Left lung (tissue), 10 donors: Measurements from ENCODE around the gene SNX14. TPM values are rescaled to one million over a fixed set of nuclear protein-coding genes. Genes with fewer than 3 reads are reported as not detected.

Source experiments
- ATAC-seq: fragments of 200-7000 bp; cut with Tn5 transposase; one replicate; pipeline ENCODE4 v1.9.1; 2020; ENCODE audit warnings: moderate library complexity
- DNase-seq, 4 donors: peaks; one replicate each; pipeline ENCODE4 v3.0.0-alpha.2; 2013 to 2020
- H3K27ac ChIP-seq, 2 donors: fragments of 200-600 bp; sonication (generic) in 1 of 2; one replicate each; pipeline versions ENCODE4 v1.5.0 to v1.8.0; 2020 to 2021
- H3K27me3 ChIP-seq, 2 donors: fragments of 200-600 bp; sonication (generic) in 1 of 2; one replicate each; pipeline versions ENCODE4 v1.5.0 to v1.8.0; 2020 to 2021
- H3K36me3 ChIP-seq, 2 donors: fragments of 200-600 bp; sonication (generic) in 1 of 2; one replicate each; pipeline versions ENCODE4 v1.5.0 to v1.8.0; 2020 to 2021
- H3K4me1 ChIP-seq, 2 donors: fragments of 200-600 bp; one replicate each; pipeline ENCODE4 v1.8.0; 2021
- H3K4me3 ChIP-seq, 2 donors: fragments of 200-600 bp; sonication (generic) in 1 of 2; one replicate each; pipeline versions ENCODE4 v1.5.0 to v1.8.0; 2020 to 2021; ENCODE audit warnings: mild to moderate bottlenecking in 1 of 2
- H3K9me3 ChIP-seq, 2 donors: fragments of 200-600 bp; sonication (generic) in 1 of 2; one replicate each; pipeline versions ENCODE4 v1.5.0 to v1.8.0; 2020 to 2021
- intact Hi-C, 2 donors: fragments of 100-400 bp; cut with DNase I; formaldehyde crosslinking; loops; one replicate each; pipeline versions ENCODE4 v1.11.2 to v1.14.2; 2022
- polyA plus RNA-seq, 6 donors: library from polyadenylated mRNA; unstranded; fragments of 120-200 nt; gene quantifications; one replicate each; pipeline ENCODE4 v1.2.1, GENCODE V29; 2013; ENCODE audit not compliant: insufficient read length in 6 of 6
- total RNA-seq, 2 donors: library from RNA; stranded (reverse); fragmentation: NEBNext Ultra II Directional; extraction: Animal tissue kit (Norgen Biotek cat#: 25700); gene quantifications; one replicate each; pipeline ENCODE4 v1.2.1, GENCODE V29; 2021
- TF ChIP-seq, protein P1 (sequence below), 2 donors: fragments of 200-600 bp; sonication (generic) in 1 of 2; IDR thresholded peaks; one replicate each; pipeline versions ENCODE4 v1.5.0 to v1.8.0; 2021; ENCODE audit warnings: antibody characterized with exemption in 2 of 2
- donor health status: DM: no; HTN: yes; CAD: no.
- donor health status: DM: no; HTN: no; CAD: no.

SNX14 gene
- total and polyA plus RNA-seq, 8 donors = 79.9 to 150 (median 125) TPM

DNA sequence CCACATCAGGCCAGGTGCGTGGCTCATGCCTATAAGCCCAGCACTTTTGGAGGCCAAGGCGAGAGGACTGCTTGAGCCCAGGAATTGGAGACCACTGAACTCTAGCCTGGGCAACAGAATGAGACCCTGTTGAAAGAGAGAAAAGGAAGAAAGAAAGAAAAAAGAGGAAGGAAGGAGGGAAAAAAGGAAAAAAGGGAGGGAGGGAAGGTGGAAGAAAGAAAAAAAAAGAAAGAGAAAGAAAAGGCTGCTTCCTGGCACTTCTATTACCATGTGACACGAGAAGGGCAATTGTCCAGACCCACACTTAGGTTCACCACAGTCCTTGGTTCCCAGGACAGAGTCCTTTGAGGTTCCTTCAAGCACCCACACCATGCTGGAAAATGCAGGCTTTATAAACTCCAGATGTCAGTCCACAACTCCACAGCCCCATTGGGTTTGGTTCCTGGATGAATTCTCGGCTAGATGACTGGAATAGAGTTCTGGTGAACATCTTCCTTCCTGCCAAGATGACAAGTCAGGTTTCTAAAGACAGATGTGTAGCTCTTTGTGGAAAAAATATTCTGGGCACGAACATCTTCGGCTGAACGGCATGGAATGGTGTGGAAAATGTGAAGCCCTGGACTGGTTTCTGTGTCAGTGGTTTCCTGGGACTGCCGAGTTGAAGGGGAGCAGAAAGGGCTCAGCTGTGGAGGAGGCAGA is 111.3 kb downstream of the SNX14 start:
- Histone ChIP-seq H3K27me3 (no peaks in the 10 kb centered on the region), H3K36me3 (no peaks in the 10 kb centered on the region), H3K9me3 (no peaks in the 10 kb centered on the region), H3K27ac (no peak overlapping the region), H3K4me1 (no peaks in the 10 kb centered on the region), H3K4me3 (no peak overlapping the region)
- no peak for DNase-seq
- TF ChIP-seq, protein P1, sequence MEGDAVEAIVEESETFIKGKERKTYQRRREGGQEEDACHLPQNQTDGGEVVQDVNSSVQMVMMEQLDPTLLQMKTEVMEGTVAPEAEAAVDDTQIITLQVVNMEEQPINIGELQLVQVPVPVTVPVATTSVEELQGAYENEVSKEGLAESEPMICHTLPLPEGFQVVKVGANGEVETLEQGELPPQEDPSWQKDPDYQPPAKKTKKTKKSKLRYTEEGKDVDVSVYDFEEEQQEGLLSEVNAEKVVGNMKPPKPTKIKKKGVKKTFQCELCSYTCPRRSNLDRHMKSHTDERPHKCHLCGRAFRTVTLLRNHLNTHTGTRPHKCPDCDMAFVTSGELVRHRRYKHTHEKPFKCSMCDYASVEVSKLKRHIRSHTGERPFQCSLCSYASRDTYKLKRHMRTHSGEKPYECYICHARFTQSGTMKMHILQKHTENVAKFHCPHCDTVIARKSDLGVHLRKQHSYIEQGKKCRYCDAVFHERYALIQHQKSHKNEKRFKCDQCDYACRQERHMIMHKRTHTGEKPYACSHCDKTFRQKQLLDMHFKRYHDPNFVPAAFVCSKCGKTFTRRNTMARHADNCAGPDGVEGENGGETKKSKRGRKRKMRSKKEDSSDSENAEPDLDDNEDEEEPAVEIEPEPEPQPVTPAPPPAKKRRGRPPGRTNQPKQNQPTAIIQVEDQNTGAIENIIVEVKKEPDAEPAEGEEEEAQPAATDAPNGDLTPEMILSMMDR (IDR thresholded peaks at IDR 0.05) = no peak
- peak; percentile 32 for ATAC-seq
- intact Hi-C loops = loop anchor here in 1 of 2 donors (5.0 kb wide), 1 partner anchor 125 kb away; no protein-coding TSS in a partner anchor

DNA sequence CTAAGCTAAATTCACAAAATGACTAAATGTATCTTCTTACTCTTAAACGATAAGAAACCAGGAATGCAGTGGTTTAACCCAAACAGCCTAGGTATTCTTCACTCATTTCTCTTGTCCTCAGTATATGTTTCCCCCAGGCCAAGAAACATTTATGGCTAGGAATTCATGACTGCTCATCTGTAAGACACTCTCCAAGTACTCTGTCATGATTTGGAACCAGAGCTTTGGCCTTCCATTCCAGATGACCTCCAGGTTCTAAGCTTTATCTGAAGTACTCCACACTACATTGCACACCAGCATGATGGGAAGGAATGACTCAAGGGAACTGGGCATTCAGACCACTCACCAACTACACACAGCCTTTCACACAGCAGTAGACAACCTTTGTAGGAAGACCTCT is 114.5 kb downstream of the SNX14 start:
- H3K27me3 ChIP-seq = no peaks in the 10 kb centered on the region
- intact Hi-C loops = loop anchor here in 1 of 2 donors (10.0 kb wide), 1 partner anchor 124 kb away; no protein-coding TSS in a partner anchor
- no peak overlapping the region for H3K4me3 ChIP-seq
- ATAC-seq = no peak
- no peaks in the 10 kb centered on the region for H3K36me3 ChIP-seq
- TF ChIP-seq, protein P1 (IDR thresholded peaks at IDR 0.05) = no peak
- no peaks in the 10 kb centered on the region for H3K4me1 ChIP-seq
- H3K9me3 ChIP-seq = peaks cover 0 to 5% of the 10 kb centered on the region in 2 donors
- no peak for DNase-seq
- no peak overlapping the region for H3K27ac ChIP-seq

- no peaks in the 10 kb centered on the region for H3K4me1 ChIP-seq
- TF ChIP-seq, protein P1 (IDR thresholded peaks at IDR 0.05) = no peak
- ATAC-seq (no peak), DNase-seq (no peak)
- no peak overlapping the region for H3K27ac ChIP-seq
- H3K27me3 ChIP-seq = no peaks in the 10 kb centered on the region
- intact Hi-C loops = loop anchor here in 1 of 2 donors (10.0 kb wide), 1 partner anchor 122 kb away; no protein-coding TSS in a partner anchor
- H3K36me3 ChIP-seq = no peaks in the 10 kb centered on the region
- peaks cover 0 to 5% of the 10 kb centered on the region in 2 donors for H3K9me3 ChIP-seq
- no peak overlapping the region for H3K4me3 ChIP-seq
These were observed 117.1 kb downstream of the SNX14 start for GRCh38 chr6:85476532-85476931.

- TF ChIP-seq, protein P1 (IDR thresholded peaks at IDR 0.05) = no peak
- H3K4me3 ChIP-seq = no peak overlapping the region
- DNase-seq (no peak), ATAC-seq (no peak)
- intact Hi-C loops = loop anchor here in 1 of 2 donors (10.0 kb wide), 1 partner anchor 119 kb away; no protein-coding TSS in a partner anchor
- H3K4me1 ChIP-seq = no peaks in the 10 kb centered on the region
- no peaks in the 10 kb centered on the region for H3K27me3 ChIP-seq
- no peaks in the 10 kb centered on the region for H3K36me3 ChIP-seq
- H3K27ac ChIP-seq = no peak overlapping the region
- peaks cover 0 to 5% of the 10 kb centered on the region in 2 donors for H3K9me3 ChIP-seq
These were observed 119.9 kb downstream of the SNX14 start for GRCh38 chr6:85473748-85474147.

DNA sequence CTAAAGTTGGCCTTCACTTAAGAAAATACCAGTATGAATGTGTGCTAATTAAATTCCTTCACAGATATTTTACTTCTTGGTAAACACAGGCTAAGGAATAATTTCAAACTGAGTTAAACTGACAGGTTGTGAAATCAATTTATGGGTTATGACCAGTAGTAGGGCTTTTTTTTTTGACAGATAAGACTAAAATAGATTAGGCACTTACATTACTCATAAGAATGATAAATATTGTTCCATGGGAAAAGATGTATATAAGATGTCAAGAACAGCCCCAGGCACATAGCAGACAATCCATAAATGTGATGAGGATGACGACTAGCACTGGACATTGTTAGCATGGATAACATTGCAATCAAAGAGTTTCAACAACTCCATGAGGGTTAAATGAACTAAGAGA is 120.9 kb downstream of the SNX14 start:
- no peak overlapping the region for H3K27ac ChIP-seq
- no peaks in the 10 kb centered on the region for H3K36me3 ChIP-seq
- no peak overlapping the region for H3K4me3 ChIP-seq
- intact Hi-C loops = loop anchor here in 1 of 2 donors (10.0 kb wide), 1 partner anchor 118 kb away; no protein-coding TSS in a partner anchor
- no peaks in the 10 kb centered on the region for H3K27me3 ChIP-seq
- no peaks in the 10 kb centered on the region for H3K4me1 ChIP-seq
- DNase-seq (no peak), ATAC-seq (no peak)
- H3K9me3 ChIP-seq = peaks cover 0 to 5% of the 10 kb centered on the region in 2 donors
- TF ChIP-seq, protein P1 (IDR thresholded peaks at IDR 0.05) = no peak
